GM12878 (cell line): ENCODE results near the gene FBXL5. TPM values are rescaled to one million over a fixed set of nuclear protein-coding genes. Genes with fewer than 3 reads are reported as not detected.

Experiments used
- ATAC-seq: fragments of 200-7000 bp; cut with Tn5 transposase; 3 replicates; pipeline ENCODE4 v1.9.1; 2020; ENCODE audit warnings: mild to moderate bottlenecking, moderate library complexity
- BruUV-seq: library from RNA; stranded (reverse); fragments of 400-500 nt; replicated peaks from 2 replicates; lab custom pipeline; 2021; lab: Mats Ljungman, UMichigan
- CTCF ChIA-PET: fragments of 300-600 bp; sonication (Branson Sonifier 250); formaldehyde crosslinking; extraction: SDS; loops from one replicate; lab custom pipeline; 2021; ENCODE audit warnings: inconsistent platforms; lab: Yijun Ruan, JAX
- POLR2A ChIA-PET: fragments of 350-600 bp; formaldehyde crosslinking; extraction: SDS; loops from one replicate; lab custom pipeline; 2021; ENCODE audit warnings: inconsistent platforms; lab: Charles Lee
- RAD21 ChIA-PET: fragments of 300-600 bp; sonication (Branson Sonifier 250); formaldehyde crosslinking; loops from one replicate; lab custom pipeline; 2023; ENCODE audit warnings: antibody characterized with exemption; ENCODE audit not compliant: unreplicated experiment; lab: Charles Lee
- SMC1A ChIA-PET: fragments of 300-600 bp; sonication (Branson Sonifier 250); formaldehyde crosslinking; loops from one replicate; lab custom pipeline; 2023; ENCODE audit not compliant: unreplicated experiment, uncharacterized antibody; lab: Charles Lee
- DNase-seq: peaks from one replicate; pipeline ENCODE4 v3.0.0-alpha.2; 2011; ENCODE audit warnings: low read depth, low spot score
- FAIRE-seq: peaks from 3 replicates; lab custom pipeline; 2011; peaks lifted over from hg19 to GRCh38; lab: Jason Lieb, UNC
- H2AFZ ChIP-seq: 2 replicates; pipeline ENCODE4 v1.6.0; 2011; ENCODE audit warnings: low read depth, low read length, control low read depth; ENCODE audit not compliant: control insufficient read depth
- H3K27ac ChIP-seq: 2 replicates; pipeline ENCODE4 v1.5.1; 2011; ENCODE audit warnings: control low read depth; ENCODE audit not compliant: control insufficient read depth, insufficient read depth
- H3K27me3 ChIP-seq, 2 experiments: replicated peaks in 1 of 2; 2 replicates each; pipeline versions ENCODE4 v1.6.0 to v1.6.1; 2011; ENCODE audit warnings: low read length in 1 of 2; ENCODE audit not compliant: control insufficient read depth in 2 of 2, insufficient read depth in 2 of 2
- H3K36me3 ChIP-seq, 2 experiments: 2 replicates each; pipeline ENCODE4 v1.5.1; 2011; ENCODE audit warnings: low read length in 1 of 2; ENCODE audit not compliant: control insufficient read depth in 2 of 2, insufficient read depth in 2 of 2
- H3K4me1 ChIP-seq: 2 replicates; pipeline ENCODE4 v1.6.1; 2011; ENCODE audit warnings: mild to moderate bottlenecking, low read length, moderate library complexity, mixed read lengths; ENCODE audit not compliant: control insufficient read depth, insufficient read depth
- H3K4me2 ChIP-seq: 2 replicates; pipeline ENCODE4 v1.6.0; 2011; ENCODE audit warnings: control low read depth; ENCODE audit not compliant: control insufficient read depth, insufficient read depth
- H3K4me3 ChIP-seq: fragments of 200-600 bp; sonication (generic); 2 replicates; pipeline ENCODE4 v1.5.1; 2016
- H3K79me2 ChIP-seq: 2 replicates; pipeline ENCODE4 v1.6.0; 2011; ENCODE audit warnings: low read length; ENCODE audit not compliant: control insufficient read depth, insufficient read depth
- H3K9ac ChIP-seq: 2 replicates; pipeline ENCODE4 v1.8.0; 2011; ENCODE audit warnings: low read length, control low read depth, mixed read lengths; ENCODE audit not compliant: control insufficient read depth, insufficient read depth
- H3K9me3 ChIP-seq: replicated peaks from 3 replicates; pipeline ENCODE4 v1.5.1; 2011; ENCODE audit warnings: mild to moderate bottlenecking, low read length; ENCODE audit not compliant: control insufficient read depth, insufficient read depth
- H4K20me1 ChIP-seq: 2 replicates; pipeline ENCODE4 v1.6.0; 2011; ENCODE audit not compliant: control insufficient read depth, insufficient read depth
- IKZF1 ChIP-seq: fragments of 450-650 bp; conservative IDR thresholded peaks from 2 replicates; pipeline ENCODE4 v1.6.1; 2017; ENCODE audit warnings: antibody characterized with exemption, mild to moderate bottlenecking
- NBN ChIP-seq: fragments of 450-650 bp; IDR thresholded peaks from 2 replicates; pipeline ENCODE4 v1.6.1; 2016
- WGBS: methylation state at CpG from one replicate; pipeline ENCODE4 v1.1.6; 2016; ENCODE audit warnings: low lambda C conversion rate; ENCODE audit not compliant: insufficient replicate concordance, insufficient coverage; ENCODE audit errors: missing lambda C conversion rate; 5-methylcytosine and 5-hydroxymethylcytosine counted together
- in situ Hi-C: fragments of 300-500 bp; cut with MboI; formaldehyde crosslinking; loops from 9 replicates; pipeline ENCODE4 v1.14.3; 2018; ENCODE audit warnings: mixed read lengths
- intact Hi-C: fragments of 100-400 bp; cut with micrococcal nuclease; formaldehyde crosslinking; loops from one replicate; pipeline ENCODE4 v1.14.2; 2022; ENCODE audit not compliant: unreplicated experiment
- polyA plus RNA-seq, 11 experiments: library from polyadenylated mRNA; depleted of rRNA in 4 of 11; unstranded in 6 of 11; stranded (reverse) in 5 of 11; fragments of >200 nt; fragmentation: Nextera tagmentation in 4 of 11; fragmentation: Illumina TruSeq in 1 of 11; extraction: Ambion mirVana in 4 of 11; extraction: Trizol in 1 of 11; gene quantifications; 1 replicate in 1 of 11; 2 replicates in 10 of 11; pipeline versions ENCODE4 v1.2.1 to v1.2.3, GENCODE V29; 2011 to 2016; ENCODE audit warnings: inconsistent platforms in 2 of 11, missing spikeins in 2 of 11, low read depth in 1 of 11
- total RNA-seq, 4 experiments: library from RNA; depleted of rRNA in 3 of 4; stranded (reverse); fragments of >200 nt in 3 of 4; fragmentation: Illumina TruSeq in 1 of 4; extraction: Trizol in 1 of 4; gene quantifications; 2 replicates each; pipeline versions ENCODE4 v1.2.1 to v1.2.3, GENCODE V29; 2013 to 2021
- TF ChIP-seq, protein P1 (sequence below): fragments of 450-650 bp; IDR thresholded peaks from 2 replicates; pipeline ENCODE4 v1.6.1; 2017; ENCODE audit warnings: mild to moderate bottlenecking

FBXL5 gene
- total and polyA plus RNA-seq, 10 of the 15 experiments (the other 5 are each of a cell fraction or from before 2014, with no cell fraction given), result 10.1 to 46.2 (median 32.7) TPM

DNA sequence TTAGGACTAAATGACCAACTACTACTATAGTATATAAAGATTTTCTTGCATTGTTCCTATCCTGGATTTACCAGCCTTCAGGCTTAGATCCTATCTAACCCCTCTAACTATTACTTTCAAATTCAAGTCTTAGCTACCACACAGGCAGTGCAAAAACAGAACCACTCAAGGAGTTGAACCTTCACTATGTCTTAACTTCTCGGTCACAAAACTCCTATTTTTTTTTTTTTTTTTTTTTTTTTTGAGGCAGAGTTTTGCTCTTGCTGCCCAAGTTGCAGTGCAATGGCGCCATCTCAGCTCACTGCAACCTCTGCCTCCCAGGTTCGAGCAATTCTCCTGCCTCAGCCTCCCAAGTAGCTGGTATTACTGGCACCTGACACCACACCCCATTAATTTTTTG, 20.2 kb upstream of the FBXL5 start:
- WGBS, result 70% methylated on average over 3 of the region's 3 CpGs
- Histone ChIP-seq H3K4me1 (peaks cover 4% of the 10 kb centered on the region; the same call in 1 of the 2 replicates), H3K27me3 (no peaks in the 10 kb centered on the region), H3K4me3 (no peak overlapping the region), H3K79me2 (peaks cover 67% of the 10 kb centered on the region), H3K36me3 (no peaks in the 10 kb centered on the region), H2AFZ (peak overlapping the region; percentile 19; the same call in 1 of the 2 replicates), H3K4me2 (peak overlapping the region; percentile 75), H3K27ac (no peak overlapping the region), H3K9ac (0 out of 2 replicates have a peak overlapping the region, but pooled peaks have one; percentile 15), H4K20me1 (no peaks in the 10 kb centered on the region), H3K9me3 (no peaks in the 10 kb centered on the region)
- ChIA-PET CTCF (interaction anchor here (0.6 to 3.1 kb wide), 10 partner anchors 10 to 196 kb away, joined by 3 to 20 read pairs (median 4); no protein-coding TSS in a partner anchor), RAD21 (interaction anchor here (0.6 to 1.8 kb wide), 7 partner anchors 13 to 251 kb away, joined by 3 to 13 read pairs (median 5); partner anchors contain the start of gene FBXL5), POLR2A (interaction anchor here (0.6 to 3.4 kb wide), 9 partner anchors 9 to 663 kb away, joined by 3 to 15 read pairs (median 5); partner anchors contain the start of gene FBXL5), SMC1A (interaction anchor here (0.6 to 2.4 kb wide), 8 partner anchors 11 to 218 kb away, joined by 3 to 13 read pairs (median 5); no protein-coding TSS in a partner anchor)
- ATAC-seq, result peak; percentile 35
- in situ Hi-C loops (no loop called here), intact Hi-C loops (no loop called here)
- no TSS peak for BruUV-seq
- no peak for DNase-seq
- TF ChIP-seq, protein P1, sequence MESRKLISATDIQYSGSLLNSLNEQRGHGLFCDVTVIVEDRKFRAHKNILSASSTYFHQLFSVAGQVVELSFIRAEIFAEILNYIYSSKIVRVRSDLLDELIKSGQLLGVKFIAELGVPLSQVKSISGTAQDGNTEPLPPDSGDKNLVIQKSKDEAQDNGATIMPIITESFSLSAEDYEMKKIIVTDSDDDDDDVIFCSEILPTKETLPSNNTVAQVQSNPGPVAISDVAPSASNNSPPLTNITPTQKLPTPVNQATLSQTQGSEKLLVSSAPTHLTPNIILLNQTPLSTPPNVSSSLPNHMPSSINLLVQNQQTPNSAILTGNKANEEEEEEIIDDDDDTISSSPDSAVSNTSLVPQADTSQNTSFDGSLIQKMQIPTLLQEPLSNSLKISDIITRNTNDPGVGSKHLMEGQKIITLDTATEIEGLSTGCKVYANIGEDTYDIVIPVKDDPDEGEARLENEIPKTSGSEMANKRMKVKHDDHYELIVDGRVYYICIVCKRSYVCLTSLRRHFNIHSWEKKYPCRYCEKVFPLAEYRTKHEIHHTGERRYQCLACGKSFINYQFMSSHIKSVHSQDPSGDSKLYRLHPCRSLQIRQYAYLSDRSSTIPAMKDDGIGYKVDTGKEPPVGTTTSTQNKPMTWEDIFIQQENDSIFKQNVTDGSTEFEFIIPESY, result 0 out of 2 replicates have a peak, but pooled peaks have one; percentile 36
- TF ChIP-seq NBN (0 out of 2 replicates have a peak, but pooled peaks have one; percentile 23), IKZF1 (no peak)
- FAIRE-seq, result peak; percentile 31
